ENCODE measurements around the gene TBC1D17.

Gene TBC1D17

GRCh38 chr19:49877020-49877878, at the start of gene TBC1D17, which contains the start of gene AKT1S1:
TBC1D17 (plus strand) TSS chr19:49877702; CDS start chr19:49877724, 22 bp downstream.
AKT1S1 (minus strand) TSS chr19:49877355; CDS start chr19:49873295, 4,060 bp downstream.
- Histone ChIP-seq H3K27me3 (no peaks in the 10 kb centered on the region), H3K27ac (peak within 1 kb of the TSS; percentile 100), H3K4me3 (peak within 1 kb of the TSS; percentile 90 to 97), H3K36me3 (peaks cover 33 to 58% (median 35%) of the 10 kb centered on the region in 3 donors), H3K4me1 (peaks cover 0 to 32% (median 27%) of the 10 kb centered on the region in 4 donors), H3K9me3 (no peaks in the 10 kb centered on the region)
- intact Hi-C loops (cut with DNase I; ENCODE audit: low total_unique reads) = no loop called here
- no peak for TF ChIP-seq CTCF (IDR thresholded peaks at IDR 0.05)
- peak; percentile 99 to 100 for DNase-seq

- Histone ChIP-seq H3K4me1 (peaks cover 0 to 5% (median 0%) of the 10 kb centered on the region in 4 donors), H3K36me3 (peaks cover 33 to 78% (median 60%) of the 10 kb centered on the region in 3 donors), H3K27me3 (no peaks in the 10 kb centered on the region), H3K9me3 (no peaks in the 10 kb centered on the region), H3K27ac (no peak overlapping the region), H3K4me3 (no peak overlapping the region)
- DNase-seq = no peak
- intact Hi-C loops (cut with DNase I; ENCODE audit: low total_unique reads) = no loop called here
- no peak for TF ChIP-seq CTCF (IDR thresholded peaks at IDR 0.05)
Measured at GRCh38 chr19:49829200-49829599, 48.3 kb upstream of the TBC1D17 start.

- peaks cover 38 to 78% (median 65%) of the 10 kb centered on the region in 3 donors for H3K36me3 ChIP-seq
- H3K27me3 ChIP-seq = no peaks in the 10 kb centered on the region
- no peak for DNase-seq
- no peak overlapping the region for H3K4me3 ChIP-seq
- no peak overlapping the region for H3K27ac ChIP-seq
- TF ChIP-seq CTCF (IDR thresholded peaks at IDR 0.05) = no peak
- no peaks in the 10 kb centered on the region for H3K9me3 ChIP-seq
- intact Hi-C loops (cut with DNase I; ENCODE audit: low total_unique reads) = no loop called here
- peaks cover 0 to 5% (median 0%) of the 10 kb centered on the region in 4 donors for H3K4me1 ChIP-seq
Measured at GRCh38 chr19:49829721-49830120, 47.8 kb upstream of the TBC1D17 start.

- Histone ChIP-seq H3K27ac (no peak overlapping the region), H3K4me1 (peaks cover 0 to under 1% (median 0%) of the 10 kb centered on the region in 4 donors), H3K4me3 (no peak overlapping the region), H3K9me3 (no peaks in the 10 kb centered on the region), H3K36me3 (peaks cover 46 to 89% (median 75%) of the 10 kb centered on the region in 3 donors), H3K27me3 (no peaks in the 10 kb centered on the region)
- intact Hi-C loops (cut with DNase I; ENCODE audit: low total_unique reads) = no loop called here
- no peak for TF ChIP-seq CTCF (IDR thresholded peaks at IDR 0.05)
- no peak for DNase-seq
Measured at GRCh38 chr19:49830766-49831165, 46.7 kb upstream of the TBC1D17 start.

- intact Hi-C loops (cut with DNase I; ENCODE audit: low total_unique reads) = no loop called here
- TF ChIP-seq CTCF (IDR thresholded peaks at IDR 0.05) = no peak
- H3K4me1 ChIP-seq = no peaks in the 10 kb centered on the region
- no peaks in the 10 kb centered on the region for H3K27me3 ChIP-seq
- peaks cover 52 to 97% (median 84%) of the 10 kb centered on the region in 3 donors for H3K36me3 ChIP-seq
- H3K4me3 ChIP-seq = no peak overlapping the region
- no peaks in the 10 kb centered on the region for H3K9me3 ChIP-seq
- DNase-seq = no peak
- H3K27ac ChIP-seq = no peak overlapping the region
Measured at GRCh38 chr19:49831592-49831991, 45.9 kb upstream of the TBC1D17 start.
